ENCODE data around the gene WFDC10A.
"Not testable (repeated sequence)": the region's sequence is repeated elsewhere in the genome, so short reads cannot be mapped to it uniquely, and the experiment has no call there.

Gene WFDC10A

DNA sequence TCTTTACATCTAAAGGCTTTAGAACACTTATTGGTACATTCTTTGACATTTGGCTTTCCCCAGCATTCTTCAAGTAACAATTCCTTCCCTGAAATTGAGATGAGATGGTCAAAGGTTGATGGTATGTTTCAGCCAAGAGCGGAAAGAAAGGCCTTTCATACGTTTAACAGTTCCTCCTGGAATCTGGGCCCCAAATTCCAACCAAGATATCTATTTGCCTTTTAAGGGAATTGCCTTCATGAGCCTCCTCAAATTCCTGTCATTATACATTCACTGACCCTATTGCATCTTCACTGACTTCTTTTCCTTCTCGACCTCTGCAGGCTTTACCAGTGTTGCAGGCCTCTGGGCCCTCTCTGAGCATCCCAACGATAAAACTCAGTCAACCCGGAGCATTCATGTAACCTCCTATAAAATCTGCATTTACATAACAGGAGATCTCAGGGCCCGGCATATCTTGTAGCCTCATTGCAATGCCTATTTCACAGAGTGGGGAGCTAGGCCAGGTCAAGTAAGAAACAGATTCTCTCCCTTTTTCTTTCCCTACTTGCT is 19.8 kb downstream of the WFDC10A start:
- no peak for DNase-seq

DNA sequence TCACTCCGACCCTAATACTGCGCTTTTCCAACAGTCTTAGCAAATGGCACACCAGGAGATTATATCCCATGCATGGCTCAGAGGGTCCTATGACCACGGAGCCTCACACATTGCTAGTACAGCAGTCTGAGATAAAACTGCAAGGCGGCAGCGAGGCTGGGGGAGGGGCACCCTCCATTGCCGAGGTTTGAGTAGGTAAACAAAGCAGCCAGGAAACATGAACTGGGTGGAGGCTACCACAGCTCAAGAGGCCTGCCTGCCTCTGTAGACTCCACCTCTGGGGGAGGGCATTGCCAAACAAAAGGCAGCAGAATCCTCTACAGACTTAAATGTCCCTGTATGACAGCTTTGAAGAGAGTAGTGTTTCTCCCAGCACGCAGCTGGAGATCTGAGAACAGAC is 22.2 kb downstream of the WFDC10A start:
- not testable (repeated sequence) for DNase-seq

DNA sequence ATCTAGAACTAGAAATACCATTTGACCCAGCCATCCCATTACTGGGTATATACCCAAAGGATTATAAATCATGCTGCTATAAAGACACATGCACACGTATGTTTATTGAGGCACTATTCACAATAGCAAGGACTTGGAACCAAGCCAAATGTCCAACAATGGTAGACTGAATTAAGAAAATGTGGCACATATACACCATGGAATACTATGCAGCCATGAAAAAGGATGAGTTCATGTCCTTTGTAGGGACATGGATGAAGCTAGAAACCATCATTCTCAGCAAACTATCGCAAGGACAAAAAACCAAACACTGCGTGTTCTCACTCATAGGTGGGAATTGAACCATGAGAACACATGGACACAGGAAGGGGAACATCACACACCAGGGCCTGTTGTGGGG is 27.5 kb downstream of the WFDC10A start:
- DNase-seq = not testable (repeated sequence)

DNA sequence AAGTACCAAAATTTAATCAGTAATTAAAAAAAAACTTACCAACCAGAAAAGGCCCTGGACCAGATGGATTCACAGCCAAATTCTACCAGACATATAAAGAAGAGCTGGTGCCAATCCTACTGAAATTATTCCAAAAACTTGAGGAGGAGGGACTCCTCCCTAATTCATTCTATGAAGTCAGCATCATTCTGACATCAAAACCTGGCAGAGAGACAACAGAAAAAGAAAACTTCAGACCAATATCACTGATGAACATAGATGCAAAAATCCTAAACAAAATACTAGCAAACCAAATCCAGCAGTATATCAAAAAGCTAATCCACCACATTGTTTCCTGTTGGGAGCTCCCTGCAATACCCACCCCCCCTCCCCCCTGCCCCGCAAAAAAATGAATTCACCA is 40.6 kb downstream of the WFDC10A start, which contains the start of gene WFDC11:
WFDC11 (minus strand) TSS at position 101 of the 400 bp plus-strand sequence. CDS start 19,639 bp downstream, outside the sequence.
- DNase-seq = no peak

DNA sequence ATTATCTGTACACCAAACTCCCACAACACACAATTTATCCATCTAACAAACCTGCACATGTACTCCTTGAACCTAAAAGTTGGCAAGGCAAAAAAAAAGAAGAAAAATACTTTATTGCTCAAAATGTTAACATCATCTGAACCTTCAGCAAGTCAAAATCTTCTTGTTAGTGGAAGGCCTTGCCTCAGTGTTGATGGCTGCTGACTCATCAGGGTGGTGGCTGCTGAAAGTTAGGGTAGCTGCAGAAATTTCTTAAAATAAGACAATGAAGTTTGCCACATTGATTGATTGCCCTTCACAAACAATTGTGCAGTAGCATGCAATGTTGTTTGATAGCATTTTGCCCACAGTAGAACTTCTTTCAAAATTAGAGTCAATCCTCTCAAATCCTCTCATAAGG is 43.2 kb downstream of the WFDC10A start:
- no peak for DNase-seq

DNA sequence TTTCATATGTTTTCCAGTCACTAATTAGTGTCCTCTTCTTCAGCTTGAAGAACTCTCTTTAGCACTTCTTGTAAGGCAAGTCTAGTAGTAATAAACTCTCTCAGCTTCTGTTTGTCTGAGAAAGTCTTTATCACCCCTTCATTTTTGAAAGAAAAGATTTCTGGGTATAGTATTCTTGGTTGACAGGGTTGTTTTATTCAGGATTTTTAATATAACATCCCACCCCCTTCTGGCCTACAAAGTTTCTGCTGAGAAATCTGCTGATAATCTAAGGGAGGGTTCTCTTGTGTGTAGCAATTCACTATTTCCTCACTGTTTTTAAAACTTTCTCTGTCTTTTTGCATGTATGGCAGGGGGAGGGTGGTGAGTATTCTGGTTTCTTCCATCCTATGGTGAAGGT is 50.1 kb downstream of the WFDC10A start:
- no peak for DNase-seq

All from NCI-H748 treated with DMSO at 0.1 percent for 48 hours (cell line).